GM23338 (cell line): ENCODE measurements around the gene CD300LB. TPM values are rescaled to one million over a fixed set of nuclear protein-coding genes. Genes with fewer than 3 reads are reported as not detected.

Source experiments
- ATAC-seq: fragments of 200-7000 bp; cut with Tn5 transposase; 3 replicates; pipeline ENCODE4 v1.9.1; 2020
- DNase-seq: peaks from one replicate; pipeline ENCODE4 v3.0.0-alpha.2; 2015; ENCODE audit warnings: low spot score
- H2AFZ ChIP-seq: fragments of 200-600 bp; sonication (generic); 2 replicates; pipeline ENCODE4 v1.8.0; 2016; ENCODE audit warnings: antibody characterized with exemption, mild to moderate bottlenecking, moderate library complexity
- H3F3A ChIP-seq: fragments of 200-600 bp; sonication (generic); replicated peaks from 2 replicates; pipeline ENCODE4 v1.8.0; 2017; ENCODE audit warnings: antibody characterized with exemption, mixed run types, low read depth
- H3K27ac ChIP-seq: fragments of 200-600 bp; sonication (generic); 2 replicates; pipeline ENCODE4 v1.6.1; 2016; ENCODE audit warnings: low read depth
- H3K27me3 ChIP-seq: fragments of 200-600 bp; sonication (generic); 2 replicates; pipeline ENCODE4 v1.8.0; 2016; ENCODE audit warnings: mild to moderate bottlenecking, mixed run types, moderate library complexity; ENCODE audit not compliant: insufficient read depth
- H3K36me3 ChIP-seq: fragments of 200-600 bp; sonication (generic); 2 replicates; pipeline ENCODE4 v1.8.0; 2016; ENCODE audit warnings: mild to moderate bottlenecking; ENCODE audit not compliant: insufficient read depth
- H3K4me1 ChIP-seq: fragments of 200-600 bp; sonication (generic); 2 replicates; pipeline ENCODE4 v1.8.0; 2016; ENCODE audit warnings: mild to moderate bottlenecking, moderate library complexity; ENCODE audit not compliant: insufficient read depth
- H3K4me2 ChIP-seq: fragments of 200-600 bp; sonication (generic); 2 replicates; pipeline ENCODE4 v1.7.1; 2017; ENCODE audit warnings: mixed run types
- H3K4me3 ChIP-seq: fragments of 200-600 bp; sonication (generic); 2 replicates; pipeline ENCODE4 v1.6.1; 2016; ENCODE audit warnings: mixed run types
- H3K79me2 ChIP-seq: fragments of 200-600 bp; sonication (generic); replicated peaks from 2 replicates; pipeline ENCODE4 v1.8.0; 2017; ENCODE audit warnings: mild to moderate bottlenecking; ENCODE audit not compliant: insufficient read depth
- H3K9me2 ChIP-seq: fragments of 200-600 bp; sonication (generic); 2 replicates; pipeline ENCODE4 v1.8.0; 2017; ENCODE audit not compliant: insufficient read depth
- H4K20me1 ChIP-seq: fragments of 200-600 bp; sonication (generic); replicated peaks from 2 replicates; pipeline ENCODE4 v1.8.0; 2017; ENCODE audit warnings: mild to moderate bottlenecking; ENCODE audit not compliant: insufficient read depth
- H3K27ac Mint-ChIP-seq: 2 replicates; pipeline ENCODE4 v1.8.0; 2020; ENCODE audit warnings: inconsistent platforms, mild to moderate bottlenecking, moderate library complexity, mixed read lengths
- H3K27me3 Mint-ChIP-seq: 3 replicates; pipeline ENCODE4 v1.8.0; 2022; ENCODE audit warnings: low read depth, mild to moderate bottlenecking, moderate library complexity, mixed read lengths, inconsistent platforms; ENCODE audit not compliant: insufficient read depth, poor library complexity
- H3K36me3 Mint-ChIP-seq: 3 replicates; pipeline ENCODE4 v1.8.0; 2021; ENCODE audit warnings: low read depth, mild to moderate bottlenecking, inconsistent platforms, moderate library complexity, mixed read lengths
- H3K4me1 Mint-ChIP-seq: 3 replicates; pipeline ENCODE4 v1.8.0; 2020; ENCODE audit warnings: mild to moderate bottlenecking, inconsistent platforms, mixed read lengths
- H3K4me3 Mint-ChIP-seq: 3 replicates; pipeline ENCODE4 v1.8.0; 2021; ENCODE audit warnings: moderate library complexity, mild to moderate bottlenecking, inconsistent platforms, mixed read lengths
- H3K9me3 Mint-ChIP-seq: 3 replicates; pipeline ENCODE4 v1.8.0; 2020; ENCODE audit warnings: moderate library complexity, mild to moderate bottlenecking, inconsistent platforms, mixed read lengths
- CREB1 ChIP-seq: fragments of 250-450 bp; sonication (Bioruptor Pico); IDR thresholded peaks from 2 replicates; pipeline ENCODE4 v1.5.0; 2020; ENCODE audit warnings: low read depth, mild to moderate bottlenecking, moderate library complexity
- EZH2 ChIP-seq: fragments of 200-600 bp; sonication (generic); IDR thresholded peaks from one replicate; pipeline ENCODE4 v1.8.0; 2017; ENCODE audit warnings: antibody characterized with exemption, mild to moderate bottlenecking, low read depth; ENCODE audit not compliant: unreplicated experiment
- EZH2phosphoT487 ChIP-seq: fragments of 200-600 bp; sonication (generic); IDR thresholded peaks from one replicate; pipeline ENCODE4 v1.8.1; 2018; ENCODE audit warnings: antibody characterized with exemption; ENCODE audit not compliant: unreplicated experiment
- JUNB ChIP-seq: IDR thresholded peaks from one replicate; pipeline ENCODE4 v1.6.1; 2016; ENCODE audit warnings: antibody characterized with exemption; ENCODE audit not compliant: unreplicated experiment
- POLR2AphosphoS5 ChIP-seq: IDR thresholded peaks from 2 replicates; pipeline ENCODE4 v1.6.1; 2016; ENCODE audit warnings: antibody characterized with exemption, low read depth
- STAT1 ChIP-seq: IDR thresholded peaks from one replicate; pipeline ENCODE4 v1.6.1; 2016; ENCODE audit warnings: antibody characterized with exemption; ENCODE audit not compliant: unreplicated experiment
- ZNF114 ChIP-seq: fragments of 250-450 bp; sonication (Bioruptor Pico); IDR thresholded peaks from 2 replicates; pipeline ENCODE4 v1.5.0; 2020; ENCODE audit warnings: mild to moderate bottlenecking, moderate library complexity
- polyA plus RNA-seq: library from polyadenylated mRNA; unstranded; fragments of >200 nt; fragmentation: Nextera tagmentation; extraction: Ambion mirVana; gene quantifications from 2 replicates; pipeline ENCODE4 v1.2.1, GENCODE V29; 2016
- total RNA-seq: library from RNA; depleted of rRNA; stranded (reverse); fragments of >200 nt; shearing (Covaris generic); gene quantifications from 2 replicates; pipeline ENCODE4 v1.2.3, GENCODE V29; 2014
- TF ChIP-seq, protein P1 (sequence below): IDR thresholded peaks from one replicate; pipeline ENCODE4 v1.6.1; 2018; ENCODE audit warnings: antibody characterized with exemption; ENCODE audit not compliant: unreplicated experiment
- TF ChIP-seq, protein P2 (sequence below): fragments of 250-450 bp; sonication (Bioruptor Pico); IDR thresholded peaks from 2 replicates; pipeline ENCODE4 v1.5.0; 2020; ENCODE audit warnings: mild to moderate bottlenecking, moderate library complexity

Gene CD300LB
- total and polyA plus RNA-seq, 2 experiments from 2014 or later, result not detected

DNA sequence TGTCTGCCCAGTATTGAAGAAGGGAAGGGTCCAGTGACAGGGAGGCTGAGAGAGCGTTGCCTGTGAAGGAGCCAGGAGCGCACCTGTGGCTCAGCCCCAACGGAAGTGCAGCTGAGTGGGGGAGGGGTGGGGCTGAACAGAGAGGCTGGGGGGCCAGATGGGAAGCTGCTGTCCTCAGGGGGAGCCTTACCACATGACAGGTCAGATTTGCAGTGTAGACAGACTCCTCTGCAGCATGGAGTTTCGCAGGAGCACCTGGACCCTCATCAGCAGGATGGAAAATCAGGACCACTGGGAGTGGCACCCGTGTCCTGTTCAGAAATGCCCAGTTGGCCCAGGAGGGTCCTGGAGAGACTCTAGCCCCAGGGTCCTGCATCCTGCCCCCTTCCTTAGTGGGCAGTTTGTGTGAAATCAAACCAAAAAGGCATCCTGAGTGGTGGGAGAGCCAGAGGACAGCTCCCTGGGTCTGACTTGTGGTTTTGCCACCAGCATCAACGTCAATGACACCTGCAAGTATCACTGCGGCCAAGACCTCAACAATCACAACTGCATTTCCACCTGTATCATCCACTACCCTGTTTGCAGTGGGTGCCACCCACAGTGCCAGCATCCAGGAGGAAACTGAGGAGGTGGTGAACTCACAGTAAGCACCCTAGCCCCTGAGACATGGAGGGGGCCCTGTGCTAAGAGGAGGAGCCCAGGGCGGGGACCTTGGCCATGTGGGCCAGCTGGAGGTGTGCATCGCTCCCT, 57.1 kb downstream of the CD300LB start (continued):
- TF ChIP-seq, protein P1, sequence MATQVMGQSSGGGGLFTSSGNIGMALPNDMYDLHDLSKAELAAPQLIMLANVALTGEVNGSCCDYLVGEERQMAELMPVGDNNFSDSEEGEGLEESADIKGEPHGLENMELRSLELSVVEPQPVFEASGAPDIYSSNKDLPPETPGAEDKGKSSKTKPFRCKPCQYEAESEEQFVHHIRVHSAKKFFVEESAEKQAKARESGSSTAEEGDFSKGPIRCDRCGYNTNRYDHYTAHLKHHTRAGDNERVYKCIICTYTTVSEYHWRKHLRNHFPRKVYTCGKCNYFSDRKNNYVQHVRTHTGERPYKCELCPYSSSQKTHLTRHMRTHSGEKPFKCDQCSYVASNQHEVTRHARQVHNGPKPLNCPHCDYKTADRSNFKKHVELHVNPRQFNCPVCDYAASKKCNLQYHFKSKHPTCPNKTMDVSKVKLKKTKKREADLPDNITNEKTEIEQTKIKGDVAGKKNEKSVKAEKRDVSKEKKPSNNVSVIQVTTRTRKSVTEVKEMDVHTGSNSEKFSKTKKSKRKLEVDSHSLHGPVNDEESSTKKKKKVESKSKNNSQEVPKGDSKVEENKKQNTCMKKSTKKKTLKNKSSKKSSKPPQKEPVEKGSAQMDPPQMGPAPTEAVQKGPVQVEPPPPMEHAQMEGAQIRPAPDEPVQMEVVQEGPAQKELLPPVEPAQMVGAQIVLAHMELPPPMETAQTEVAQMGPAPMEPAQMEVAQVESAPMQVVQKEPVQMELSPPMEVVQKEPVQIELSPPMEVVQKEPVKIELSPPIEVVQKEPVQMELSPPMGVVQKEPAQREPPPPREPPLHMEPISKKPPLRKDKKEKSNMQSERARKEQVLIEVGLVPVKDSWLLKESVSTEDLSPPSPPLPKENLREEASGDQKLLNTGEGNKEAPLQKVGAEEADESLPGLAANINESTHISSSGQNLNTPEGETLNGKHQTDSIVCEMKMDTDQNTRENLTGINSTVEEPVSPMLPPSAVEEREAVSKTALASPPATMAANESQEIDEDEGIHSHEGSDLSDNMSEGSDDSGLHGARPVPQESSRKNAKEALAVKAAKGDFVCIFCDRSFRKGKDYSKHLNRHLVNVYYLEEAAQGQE, result no peak
- TF ChIP-seq EZH2phosphoT487 (no peak), STAT1 (no peak), POLR2AphosphoS5 (no peak), JUNB (no peak)

DNA sequence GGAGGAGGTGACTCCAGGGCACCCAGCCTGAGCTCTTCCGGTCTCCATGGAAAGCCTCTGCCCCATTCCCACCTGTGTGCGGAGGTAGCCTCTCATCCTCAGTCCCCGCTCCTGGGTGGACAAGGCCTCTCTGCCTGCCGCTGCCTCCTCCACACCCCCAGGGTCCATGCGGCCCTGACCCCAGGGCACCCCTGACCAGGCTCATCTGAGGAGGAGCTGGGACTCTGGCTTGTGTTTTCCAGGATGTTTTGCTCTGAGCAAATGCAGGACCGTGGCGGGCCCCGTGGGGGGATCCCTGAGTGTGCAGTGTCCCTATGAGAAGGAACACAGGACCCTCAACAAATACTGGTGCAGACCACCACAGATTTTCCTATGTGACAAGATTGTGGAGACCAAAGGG, 58.0 kb downstream of the CD300LB start:
- no peak overlapping the region for H3K4me3 Mint-ChIP-seq
- Histone ChIP-seq H3K4me2 (no peak overlapping the region), H3K36me3 (no peaks in the 10 kb centered on the region), H3K4me1 (no peaks in the 10 kb centered on the region), H3K27ac (no peak overlapping the region), H3F3A (no peaks in the 10 kb centered on the region), H2AFZ (no peak overlapping the region), H3K79me2 (no peaks in the 10 kb centered on the region), H3K27me3 (peaks cover 7% of the 10 kb centered on the region), H3K4me3 (no peak overlapping the region), H3K9me2 (no peaks in the 10 kb centered on the region), H4K20me1 (no peaks in the 10 kb centered on the region)
- ATAC-seq (no peak), DNase-seq (no peak)
- peaks cover 5% of the 10 kb centered on the region for H3K27me3 Mint-ChIP-seq
- TF ChIP-seq, protein P1, result no peak
- TF ChIP-seq POLR2AphosphoS5 (no peak), EZH2 (no peak), JUNB (no peak), CREB1 (CRISPR knock-in tag) (no peak), ZNF114 (CRISPR knock-in tag) (no peak)
- TF ChIP-seq, protein P2, sequence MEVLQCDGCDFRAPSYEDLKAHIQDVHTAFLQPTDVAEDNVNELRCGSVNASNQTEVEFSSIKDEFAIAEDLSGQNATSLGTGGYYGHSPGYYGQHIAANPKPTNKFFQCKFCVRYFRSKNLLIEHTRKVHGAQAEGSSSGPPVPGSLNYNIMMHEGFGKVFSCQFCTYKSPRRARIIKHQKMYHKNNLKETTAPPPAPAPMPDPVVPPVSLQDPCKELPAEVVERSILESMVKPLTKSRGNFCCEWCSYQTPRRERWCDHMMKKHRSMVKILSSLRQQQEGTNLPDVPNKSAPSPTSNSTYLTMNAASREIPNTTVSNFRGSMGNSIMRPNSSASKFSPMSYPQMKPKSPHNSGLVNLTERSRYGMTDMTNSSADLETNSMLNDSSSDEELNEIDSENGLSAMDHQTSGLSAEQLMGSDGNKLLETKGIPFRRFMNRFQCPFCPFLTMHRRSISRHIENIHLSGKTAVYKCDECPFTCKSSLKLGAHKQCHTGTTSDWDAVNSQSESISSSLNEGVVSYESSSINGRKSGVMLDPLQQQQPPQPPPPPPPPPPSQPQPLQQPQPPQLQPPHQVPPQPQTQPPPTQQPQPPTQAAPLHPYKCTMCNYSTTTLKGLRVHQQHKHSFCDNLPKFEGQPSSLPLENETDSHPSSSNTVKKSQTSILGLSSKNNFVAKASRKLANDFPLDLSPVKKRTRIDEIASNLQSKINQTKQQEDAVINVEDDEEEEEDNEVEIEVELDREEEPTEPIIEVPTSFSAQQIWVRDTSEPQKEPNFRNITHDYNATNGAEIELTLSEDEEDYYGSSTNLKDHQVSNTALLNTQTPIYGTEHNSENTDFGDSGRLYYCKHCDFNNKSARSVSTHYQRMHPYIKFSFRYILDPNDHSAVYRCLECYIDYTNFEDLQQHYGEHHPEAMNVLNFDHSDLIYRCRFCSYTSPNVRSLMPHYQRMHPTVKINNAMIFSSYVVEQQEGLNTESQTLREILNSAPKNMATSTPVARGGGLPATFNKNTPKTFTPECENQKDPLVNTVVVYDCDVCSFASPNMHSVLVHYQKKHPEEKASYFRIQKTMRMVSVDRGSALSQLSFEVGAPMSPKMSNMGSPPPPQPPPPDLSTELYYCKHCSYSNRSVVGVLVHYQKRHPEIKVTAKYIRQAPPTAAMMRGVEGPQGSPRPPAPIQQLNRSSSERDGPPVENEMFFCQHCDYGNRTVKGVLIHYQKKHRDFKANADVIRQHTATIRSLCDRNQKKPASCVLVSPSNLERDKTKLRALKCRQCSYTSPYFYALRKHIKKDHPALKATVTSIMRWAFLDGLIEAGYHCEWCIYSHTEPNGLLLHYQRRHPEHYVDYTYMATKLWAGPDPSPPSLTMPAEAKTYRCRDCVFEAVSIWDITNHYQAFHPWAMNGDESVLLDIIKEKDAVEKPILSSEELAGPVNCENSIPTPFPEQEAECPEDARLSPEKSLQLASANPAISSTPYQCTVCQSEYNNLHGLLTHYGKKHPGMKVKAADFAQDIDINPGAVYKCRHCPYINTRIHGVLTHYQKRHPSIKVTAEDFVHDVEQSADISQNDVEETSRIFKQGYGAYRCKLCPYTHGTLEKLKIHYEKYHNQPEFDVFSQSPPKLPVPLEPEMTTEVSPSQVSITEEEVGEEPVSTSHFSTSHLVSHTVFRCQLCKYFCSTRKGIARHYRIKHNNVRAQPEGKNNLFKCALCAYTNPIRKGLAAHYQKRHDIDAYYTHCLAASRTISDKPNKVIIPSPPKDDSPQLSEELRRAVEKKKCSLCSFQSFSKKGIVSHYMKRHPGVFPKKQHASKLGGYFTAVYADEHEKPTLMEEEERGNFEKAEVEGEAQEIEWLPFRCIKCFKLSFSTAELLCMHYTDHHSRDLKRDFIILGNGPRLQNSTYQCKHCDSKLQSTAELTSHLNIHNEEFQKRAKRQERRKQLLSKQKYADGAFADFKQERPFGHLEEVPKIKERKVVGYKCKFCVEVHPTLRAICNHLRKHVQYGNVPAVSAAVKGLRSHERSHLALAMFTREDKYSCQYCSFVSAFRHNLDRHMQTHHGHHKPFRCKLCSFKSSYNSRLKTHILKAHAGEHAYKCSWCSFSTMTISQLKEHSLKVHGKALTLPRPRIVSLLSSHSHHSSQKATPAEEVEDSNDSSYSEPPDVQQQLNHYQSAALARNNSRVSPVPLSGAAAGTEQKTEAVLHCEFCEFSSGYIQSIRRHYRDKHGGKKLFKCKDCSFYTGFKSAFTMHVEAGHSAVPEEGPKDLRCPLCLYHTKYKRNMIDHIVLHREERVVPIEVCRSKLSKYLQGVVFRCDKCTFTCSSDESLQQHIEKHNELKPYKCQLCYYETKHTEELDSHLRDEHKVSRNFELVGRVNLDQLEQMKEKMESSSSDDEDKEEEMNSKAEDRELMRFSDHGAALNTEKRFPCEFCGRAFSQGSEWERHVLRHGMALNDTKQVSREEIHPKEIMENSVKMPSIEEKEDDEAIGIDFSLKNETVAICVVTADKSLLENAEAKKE (CRISPR knock-in tag), result no peak
- H3K4me1 Mint-ChIP-seq, result peaks cover 3% of the 10 kb centered on the region; the same call in 2 of the 3 replicates
- no peak overlapping the region for H3K27ac Mint-ChIP-seq
- peaks cover 29% of the 10 kb centered on the region for H3K9me3 Mint-ChIP-seq
- peaks cover 10% of the 10 kb centered on the region; the same call in 2 of the 3 replicates for H3K36me3 Mint-ChIP-seq
